ENCODE data around the gene ITGBL1.

ITGBL1 gene

DNA sequence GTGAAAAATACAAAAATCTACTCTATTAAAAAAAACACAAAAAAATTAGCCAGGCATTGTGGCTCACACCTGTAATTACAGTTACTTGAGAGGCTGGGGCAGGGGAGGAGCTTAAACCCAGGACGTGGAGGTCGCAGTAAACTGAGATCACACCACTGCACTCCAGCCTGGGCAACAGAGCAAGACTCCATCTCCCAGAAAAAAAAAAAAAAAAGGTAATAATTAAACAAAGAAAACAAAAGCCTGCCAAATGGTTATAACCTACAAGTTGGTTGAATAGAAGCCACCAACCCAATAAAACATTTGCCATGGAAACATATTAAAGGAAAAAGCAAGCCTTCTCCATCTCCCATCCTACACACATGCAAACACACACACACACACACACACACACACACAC, 255.2 kb downstream of the ITGBL1 start:
- CTCF ChIA-PET: interaction anchor here (0.7 kb wide), 1 partner anchor 234 kb away, joined by 3 read pairs; no protein-coding TSS in a partner anchor
- POLR2A ChIA-PET: no interaction called here
- Histone ChIP-seq H3K9me3 (ENCODE audit: control insufficient read depth, insufficient read depth, low read depth, low read length) (no peaks in the 10 kb centered on the region), H3K36me3 (ENCODE audit: control insufficient read depth in 2 of 2, insufficient read depth in 1 of 2, low read length in 2 of 2) (no peaks in the 10 kb centered on the region), H3K27ac (ENCODE audit: extremely low read depth, low read depth, low read length) (no peak overlapping the region), H3K4me3 (ENCODE audit: low read depth, low read length) (no peak overlapping the region), H3K4me1 (ENCODE audit: control insufficient read depth, insufficient read depth, low read length) (no peaks in the 10 kb centered on the region)
- TF ChIP-seq, protein P1, sequence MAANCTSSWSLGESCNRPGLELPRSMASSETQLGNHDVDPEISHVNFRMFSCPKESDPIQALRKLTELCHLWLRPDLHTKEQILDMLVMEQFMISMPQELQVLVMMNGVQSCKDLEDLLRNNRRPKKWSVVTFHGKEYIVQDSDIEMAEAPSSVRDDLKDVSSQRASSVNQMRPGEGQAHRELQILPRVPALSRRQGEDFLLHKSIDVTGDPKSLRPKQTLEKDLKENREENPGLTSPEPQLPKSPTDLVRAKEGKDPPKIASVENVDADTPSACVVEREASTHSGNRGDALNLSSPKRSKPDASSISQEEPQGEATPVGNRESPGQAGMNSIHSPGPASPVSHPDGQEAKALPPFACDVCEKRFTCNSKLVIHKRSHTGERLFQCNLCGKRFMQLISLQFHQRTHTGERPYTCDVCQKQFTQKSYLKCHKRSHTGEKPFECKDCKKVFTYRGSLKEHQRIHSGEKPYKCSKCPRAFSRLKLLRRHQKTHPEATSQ (tag by site-specific recombination; IDR thresholded peaks at IDR 0.05): no peak
- TF ChIP-seq ZFHX2 (tag by site-specific recombination; conservative IDR thresholded peaks at IDR 0.05) (no peak), KLF1 (tag by site-specific recombination; IDR thresholded peaks at IDR 0.05) (no peak), ZNF639 (tag by site-specific recombination; IDR thresholded peaks at IDR 0.05) (no peak), PBX3 (CRISPR knock-in tag; IDR thresholded peaks at IDR 0.05) (no peak), ZNF112 (tag by site-specific recombination; IDR thresholded peaks at IDR 0.05) (no peak), ZNF341 (tag by site-specific recombination; IDR thresholded peaks at IDR 0.05; ENCODE audit: low read depth) (no peak), ZEB2 (tag by site-specific recombination; IDR thresholded peaks at IDR 0.05) (no peak), ZBTB17 (tag by site-specific recombination; IDR thresholded peaks at IDR 0.05) (no peak), KLF8 (tag by site-specific recombination; IDR thresholded peaks at IDR 0.05) (no peak), ZNF660 (tag by site-specific recombination; IDR thresholded peaks at IDR 0.05) (no peak), ZNF473 (tag by site-specific recombination; IDR thresholded peaks at IDR 0.05) (no peak), ZNF624 (tag by site-specific recombination; IDR thresholded peaks at IDR 0.05) (no peak), ZNF2 (tag by site-specific recombination; IDR thresholded peaks at IDR 0.05) (no peak), ZNF175 (tag by site-specific recombination; IDR thresholded peaks at IDR 0.05) (no peak), SP3 (tag by site-specific recombination; IDR thresholded peaks at IDR 0.05) (no peak), ZNF391 (tag by site-specific recombination; IDR thresholded peaks at IDR 0.05; ENCODE audit: borderline replicate concordance, low read depth) (no peak)

DNA sequence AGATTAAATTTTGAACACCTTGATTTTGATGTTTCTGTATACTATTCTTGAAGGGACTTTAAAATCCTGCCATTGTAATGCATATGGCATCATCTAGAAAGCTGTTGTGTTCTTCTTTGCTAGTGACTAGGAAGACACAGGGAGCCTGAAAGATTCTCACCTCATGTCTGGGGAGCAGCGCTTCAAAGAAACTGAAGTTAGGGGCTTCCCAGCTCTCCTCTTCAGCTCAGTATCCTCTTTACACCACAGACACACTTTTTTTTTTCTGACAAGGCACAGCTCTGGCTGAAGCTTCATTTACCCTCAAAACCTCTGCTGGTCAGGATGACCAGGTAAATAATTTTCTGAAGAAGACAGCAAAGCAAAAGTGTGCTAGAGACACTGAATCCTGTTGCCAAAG, 255.6 kb downstream of the ITGBL1 start:
- H3K27ac ChIP-seq (ENCODE audit: extremely low read depth, low read depth, low read length): no peak overlapping the region
- H3K4me3 ChIP-seq (ENCODE audit: low read depth, low read length): no peak overlapping the region
- H3K4me1 ChIP-seq (ENCODE audit: control insufficient read depth, insufficient read depth, low read length): no peaks in the 10 kb centered on the region
- ChIA-PET CTCF (no interaction called here), POLR2A (no interaction called here)
- no peaks in the 10 kb centered on the region for H3K9me3 ChIP-seq (ENCODE audit: control insufficient read depth, insufficient read depth, low read depth, low read length)
- no peak for TF ChIP-seq ZNF37A (tag by site-specific recombination; IDR thresholded peaks at IDR 0.05)
- no peak for TF ChIP-seq TCF7L2 (IDR thresholded peaks at IDR 0.05; ENCODE audit: borderline replicate concordance, low read depth, low read length)
- no peak for TF ChIP-seq ZNF785 (tag by site-specific recombination; IDR thresholded peaks at IDR 0.05)
- no peak for TF ChIP-seq ZNF777 (tag by site-specific recombination; IDR thresholded peaks at IDR 0.05; ENCODE audit: borderline replicate concordance)
- TF ChIP-seq EGR2 (tag by site-specific recombination; IDR thresholded peaks at IDR 0.05; ENCODE audit: low read depth): no peak
- TF ChIP-seq ZNF670 (tag by site-specific recombination; IDR thresholded peaks at IDR 0.05; ENCODE audit: low read depth): no peak
- no peak for TF ChIP-seq PATZ1 (tag by site-specific recombination; IDR thresholded peaks at IDR 0.05)
- TF ChIP-seq ZNF510 (tag by site-specific recombination; IDR thresholded peaks at IDR 0.05; ENCODE audit: insufficient replicate concordance): no peak
- TF ChIP-seq ZNF341 (tag by site-specific recombination; IDR thresholded peaks at IDR 0.05; ENCODE audit: low read depth): no peak
- no peak for TF ChIP-seq ZNF114 (tag by site-specific recombination; IDR thresholded peaks at IDR 0.05)
- no peak for TF ChIP-seq BCL11A (tag by site-specific recombination; IDR thresholded peaks at IDR 0.05; ENCODE audit: low read depth)
- no peak for TF ChIP-seq ZNF544 (tag by site-specific recombination; IDR thresholded peaks at IDR 0.05)
- no peaks in the 10 kb centered on the region for H3K36me3 ChIP-seq (ENCODE audit: control insufficient read depth in 2 of 2, insufficient read depth in 1 of 2, low read length in 2 of 2)

All from HEK293 (cell line).